CD4-positive, alpha-beta T cell treated with Interleukin-2 at 100 ng/mL for 4 hours (primary cell): ENCODE measurements around the gene BTG1.

Experiments used
- DNase-seq: peaks from one replicate; pipeline ENCODE4 v3.0.0-alpha.2; 2020; ENCODE audit warnings: low spot score

BTG1 gene

GRCh38 chr12:92145731-92146496 is at the start of gene BTG1:
TSS of gene BTG1 (minus strand) at chr12:92145846. CDS start at chr12:92145535, 311 bp downstream.
- peak; percentile 100 for DNase-seq

- no peak for DNase-seq
These were observed 48.9 kb upstream of the BTG1 start for GRCh38 chr12:92194561-92194960.

DNA sequence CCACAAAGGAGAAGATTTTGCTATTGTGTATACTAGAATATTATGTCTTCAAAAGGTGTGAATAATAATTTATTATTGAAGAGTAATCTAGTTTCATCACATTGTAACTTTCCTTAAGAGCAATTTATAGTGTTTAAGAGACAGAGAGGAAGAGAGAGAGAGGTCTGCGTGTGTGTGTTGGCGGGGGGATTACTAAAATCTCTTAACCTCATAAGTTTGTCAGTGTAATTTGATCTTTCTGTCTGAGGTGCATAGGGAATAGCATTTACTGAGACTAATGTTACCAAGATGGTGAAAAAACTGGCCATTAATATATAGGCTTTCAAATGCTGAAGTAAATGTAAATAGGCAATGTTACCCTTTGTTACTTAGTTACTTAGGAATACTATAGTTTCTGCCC is 48.2 kb upstream of the BTG1 start:
- DNase-seq = no peak

GRCh38 chr12:92193063-92193462 is 47.4 kb upstream of the BTG1 start:
- no peak for DNase-seq

GRCh38 chr12:92192360-92192759 is 46.7 kb upstream of the BTG1 start:
- DNase-seq = no peak

GRCh38 chr12:92191061-92191460 is 45.4 kb upstream of the BTG1 start:
- no peak for DNase-seq

GRCh38 chr12:92188517-92189188 is 43.0 kb upstream of the BTG1 start:
- no peak for DNase-seq

GRCh38 chr12:92186038-92186470 is 40.4 kb upstream of the BTG1 start:
- peak; percentile 69 for DNase-seq

GRCh38 chr12:92185052-92185451 is 39.4 kb upstream of the BTG1 start:
- peak; percentile 67 for DNase-seq

DNA sequence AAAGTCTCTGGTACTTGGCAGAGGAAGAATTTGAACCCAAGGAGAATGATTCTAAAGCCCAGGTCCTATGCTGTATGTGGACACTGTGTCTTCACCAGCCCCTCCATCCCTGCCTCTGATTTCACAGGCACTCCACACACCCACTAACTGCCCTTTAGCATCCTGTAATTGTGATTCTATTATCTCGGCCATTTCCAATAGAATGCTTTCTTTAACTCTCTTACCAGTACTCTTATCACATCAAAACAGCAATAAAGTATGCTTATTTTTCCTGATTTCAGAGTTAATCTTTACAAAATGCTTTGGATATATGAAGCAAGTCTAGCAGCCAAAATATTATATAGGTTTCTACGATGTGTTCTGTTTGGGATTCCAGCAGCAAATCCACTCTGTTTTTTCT is 37.9 kb upstream of the BTG1 start:
- no peak for DNase-seq

DNA sequence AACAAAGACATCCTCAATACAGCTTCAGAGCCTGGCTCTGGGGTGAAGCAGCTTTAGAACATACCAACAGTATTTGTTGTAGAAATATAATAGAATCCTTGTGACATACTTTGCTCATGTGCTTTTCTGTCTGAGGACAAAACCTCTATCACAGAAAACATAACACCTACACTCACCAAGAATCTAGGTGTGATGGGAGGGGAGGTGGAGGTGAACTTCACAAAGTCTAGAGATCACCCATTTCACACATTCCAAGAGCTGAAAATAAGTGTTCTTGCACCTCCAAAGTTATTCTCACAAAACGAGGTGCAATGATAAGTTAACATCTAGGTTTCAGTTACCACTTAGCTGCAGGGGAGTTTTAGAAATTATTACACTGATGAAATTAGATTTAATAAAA is 32.7 kb upstream of the BTG1 start:
- DNase-seq = no peak

DNA sequence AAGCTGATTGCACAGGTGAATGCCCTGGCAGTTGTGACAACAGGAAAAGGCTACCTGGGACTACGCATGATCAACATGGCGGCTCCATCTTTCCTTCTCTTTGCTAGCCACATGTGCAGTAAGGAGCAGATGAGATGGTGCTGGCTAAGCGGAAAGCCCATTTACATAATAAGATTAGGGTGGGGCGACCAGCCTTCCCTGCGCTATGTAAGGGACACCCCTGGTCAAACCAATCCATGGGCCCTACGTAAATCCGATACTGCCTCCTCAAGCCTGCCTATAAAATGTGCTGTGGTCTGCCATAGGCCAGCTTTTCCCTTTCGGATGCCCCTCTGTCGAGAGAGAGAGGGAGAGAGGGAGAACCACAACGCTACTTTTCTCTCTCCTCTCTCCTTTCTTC is 31.0 kb upstream of the BTG1 start:
- DNase-seq = no peak

DNA sequence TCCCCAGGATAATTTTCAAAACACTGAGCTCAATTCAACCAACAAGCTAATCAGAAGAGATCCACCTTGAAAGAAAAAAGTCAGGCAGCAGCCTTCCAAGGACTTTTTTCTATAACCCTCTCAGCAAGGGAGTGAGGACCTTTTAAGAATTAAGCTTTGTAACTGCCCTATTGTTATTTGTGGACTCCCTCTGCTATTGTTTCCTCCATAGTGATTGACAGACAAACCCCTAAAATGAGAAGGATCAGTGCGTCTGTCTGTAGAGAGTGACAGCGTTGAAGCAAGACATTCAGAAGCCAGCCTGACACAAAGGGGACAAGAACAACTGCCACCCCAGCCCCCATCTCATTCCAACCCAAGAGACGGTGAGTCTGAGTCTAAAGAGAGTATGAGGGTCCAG is 30.3 kb upstream of the BTG1 start:
- no peak for DNase-seq

DNA sequence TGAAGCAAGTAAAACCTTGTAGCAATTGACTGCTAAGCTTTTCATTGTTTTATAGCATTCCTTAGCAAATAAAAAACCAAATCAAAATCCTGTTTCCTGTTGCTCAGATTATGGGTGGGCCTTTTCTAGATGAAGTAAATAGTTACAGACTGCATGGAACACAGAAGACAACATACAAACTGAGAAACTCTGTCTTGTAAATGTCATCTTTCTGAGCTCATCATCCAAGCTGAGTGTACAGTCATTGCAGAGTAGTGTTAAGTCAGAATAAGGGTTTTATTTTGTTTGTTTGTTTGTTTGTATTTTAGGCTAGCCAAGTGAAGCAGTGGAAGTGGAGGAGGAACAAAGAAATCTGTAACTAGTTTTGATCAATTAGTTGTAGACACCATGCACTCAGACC is 24.4 kb upstream of the BTG1 start:
- DNase-seq = no peak

GRCh38 chr12:92167075-92167474 is 21.4 kb upstream of the BTG1 start:
- DNase-seq = no peak

DNA sequence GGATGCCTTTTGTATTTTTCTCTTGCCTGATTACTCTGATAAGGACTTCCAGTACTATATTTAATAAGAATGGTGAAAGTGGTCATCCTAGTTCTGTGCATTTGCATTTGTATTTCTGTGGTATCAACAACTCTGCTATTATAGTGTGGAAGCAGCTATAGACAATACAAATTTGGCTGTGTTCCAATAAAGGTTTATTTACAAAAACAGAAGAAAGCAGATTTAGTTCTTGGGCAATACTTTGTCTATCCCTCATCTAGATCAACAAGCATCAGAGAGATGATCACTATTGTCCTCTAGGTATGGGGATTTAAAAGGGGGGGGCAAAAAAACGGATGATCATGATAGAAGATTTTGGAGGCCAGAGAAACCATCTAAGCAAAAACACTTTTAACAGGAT is 19.1 kb upstream of the BTG1 start:
- DNase-seq = no peak

DNA sequence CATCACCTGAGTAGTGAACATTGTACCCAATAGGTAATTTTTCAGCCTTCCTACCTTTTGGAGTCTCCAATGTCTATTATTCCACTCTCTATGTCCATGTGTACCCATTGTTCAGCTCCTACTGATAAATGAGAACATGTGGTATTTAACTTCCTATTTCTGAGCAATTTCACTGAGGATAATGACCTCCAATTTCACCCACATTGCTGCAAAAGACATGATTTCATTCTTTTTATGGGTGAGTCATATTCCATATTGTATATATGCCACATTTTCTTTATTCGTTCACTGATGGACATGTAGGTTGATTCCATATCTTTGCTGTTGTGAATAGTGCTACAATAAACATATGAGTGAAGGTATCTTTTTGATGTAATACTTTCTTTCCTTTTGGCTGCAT is 16.4 kb upstream of the BTG1 start:
- DNase-seq = no peak

- DNase-seq = no peak
These were observed 13.3 kb upstream of the BTG1 start for GRCh38 chr12:92158796-92159439.

DNA sequence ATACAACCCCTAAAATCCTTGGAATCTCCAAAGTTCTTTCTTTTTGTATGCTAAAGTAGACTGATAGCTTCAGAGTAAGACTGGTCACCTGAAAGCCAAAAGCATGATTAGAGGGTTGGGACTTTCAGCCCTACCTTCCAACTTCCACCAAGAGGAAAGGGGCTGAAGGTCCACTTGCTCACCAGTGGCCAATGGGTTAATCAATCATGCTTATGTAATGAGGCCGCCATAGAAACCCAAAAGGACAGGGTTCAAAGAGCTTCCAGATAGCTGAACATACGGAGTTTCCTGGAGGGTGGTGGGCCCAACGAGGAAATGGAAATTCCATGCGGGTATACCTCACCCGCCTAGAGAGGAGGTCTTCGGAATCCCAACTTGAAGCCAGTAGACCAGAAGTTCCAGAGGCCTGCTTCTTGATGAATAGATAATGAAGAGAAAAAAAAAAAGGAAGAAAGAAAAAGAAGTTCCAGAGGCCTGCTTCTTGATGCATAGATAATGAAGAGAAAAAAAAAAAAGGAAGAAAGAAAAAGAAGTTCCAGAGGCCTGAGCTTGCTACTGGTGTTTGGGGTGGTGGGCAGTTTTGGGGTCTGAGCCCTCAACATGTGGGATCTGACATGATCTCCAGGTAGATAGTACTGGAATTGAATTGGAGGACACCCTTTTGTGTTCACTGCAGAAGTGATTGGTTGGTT is 11.2 kb upstream of the BTG1 start:
- no peak for DNase-seq

GRCh38 chr12:92156139-92156538 is 10.5 kb upstream of the BTG1 start:
- no peak for DNase-seq

DNA sequence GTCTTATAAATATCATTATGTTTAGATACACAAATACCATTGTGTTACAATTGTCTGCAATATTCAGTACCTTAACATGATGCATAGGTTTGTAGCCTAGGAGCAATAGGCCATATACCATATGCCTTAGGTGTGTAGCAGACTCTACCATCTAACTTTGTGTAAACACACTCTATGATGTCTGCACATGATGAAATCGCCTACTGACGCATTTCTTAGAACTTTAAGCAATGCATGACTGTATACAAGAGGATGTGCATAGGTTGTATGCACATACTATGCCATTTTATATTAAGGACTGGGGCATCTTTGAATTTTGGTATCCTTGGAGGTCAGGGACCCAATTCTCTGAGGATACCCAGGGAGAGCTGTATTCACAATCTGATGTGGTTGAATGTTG is 10.1 kb upstream of the BTG1 start:
- no peak for DNase-seq

DNA sequence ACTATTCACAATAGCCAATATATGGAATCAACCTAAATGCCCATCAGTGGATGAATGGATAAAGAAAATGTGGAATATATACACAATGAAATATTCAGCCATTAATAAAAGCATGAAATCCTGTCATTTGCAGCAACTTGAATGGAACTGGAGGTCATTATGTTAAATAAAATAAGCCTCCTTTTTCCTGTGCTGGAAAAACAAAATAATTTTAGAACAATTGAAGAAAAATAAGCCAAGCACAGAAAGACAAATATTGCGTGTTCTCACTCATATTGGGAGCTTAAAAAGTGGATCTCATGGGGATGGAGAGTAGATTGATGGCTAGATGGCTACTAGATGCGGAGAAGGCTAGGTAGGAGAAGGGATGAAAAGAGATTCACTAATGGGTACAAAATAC is 6.3 kb upstream of the BTG1 start:
- no peak for DNase-seq

GRCh38 chr12:92149563-92149962 is 3.9 kb upstream of the BTG1 start:
- DNase-seq = no peak
